ENCODE measurements around the gene TBC1D24.
"Not testable (repeated sequence)": the region's sequence is repeated elsewhere in the genome, so short reads cannot be mapped to it uniquely, and the experiment has no call there.

TBC1D24 gene

DNA sequence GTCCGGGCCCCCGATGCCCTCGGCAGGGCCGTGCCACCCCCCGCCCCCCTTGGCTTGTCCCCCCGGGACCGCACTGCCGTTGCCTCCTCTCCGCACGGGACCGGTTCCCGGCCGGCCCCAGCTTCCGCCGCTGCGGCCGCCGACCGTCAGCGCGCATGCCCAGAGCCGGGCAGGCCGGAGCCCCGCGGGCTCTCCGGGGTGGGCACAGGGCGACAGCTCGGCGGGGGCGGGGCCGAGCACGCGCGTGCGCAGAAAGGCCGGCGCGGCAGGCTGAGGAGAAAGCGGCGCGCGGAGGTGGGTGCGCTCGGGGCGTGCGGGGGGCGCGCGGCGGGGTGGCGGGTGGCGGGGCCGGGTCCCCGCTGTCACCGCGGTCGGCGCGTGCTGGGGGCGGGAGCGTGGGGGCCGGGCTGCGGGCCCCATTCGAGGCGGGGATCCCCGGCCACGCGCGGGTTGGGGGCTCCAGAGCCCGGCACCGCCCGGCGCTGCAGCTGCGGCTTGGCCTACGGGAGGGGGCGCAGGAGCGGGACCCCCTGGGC lies at the start of gene TBC1D24:
Gene TBC1D24, plus strand, starts transcription at position 251 of the 536 bp plus-strand sequence. CDS start 21,022 bp downstream, outside the sequence.
- no peak for DNase-seq

- DNase-seq, result no peak
These were observed 49.0 kb upstream of the TBC1D24 start for GRCh38 chr16:2425825-2426430.

DNA sequence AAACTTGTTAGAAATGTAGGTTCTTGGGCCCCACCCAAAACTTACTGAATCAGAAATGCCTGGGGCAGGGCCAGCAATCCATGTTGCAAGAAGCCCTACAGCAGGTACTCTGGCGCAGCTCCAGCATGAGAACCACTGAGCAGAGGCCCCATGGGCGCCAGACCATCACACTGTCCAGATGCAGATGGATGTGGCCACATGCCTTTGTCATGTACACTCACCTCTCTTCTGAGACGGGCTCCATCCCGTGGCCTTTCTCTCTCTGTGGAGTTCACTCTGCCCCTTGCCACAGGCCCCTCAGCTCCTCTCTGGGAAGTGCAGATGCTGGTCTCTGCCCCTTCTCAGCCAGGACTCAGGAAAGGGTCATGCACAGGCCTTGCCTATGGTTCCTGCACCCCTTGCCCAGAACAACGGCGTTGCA lies 48.0 kb upstream of the TBC1D24 start:
- DNase-seq, result no peak

GRCh38 chr16:2427526-2427925 lies 47.4 kb upstream of the TBC1D24 start:
- no peak for DNase-seq

DNA sequence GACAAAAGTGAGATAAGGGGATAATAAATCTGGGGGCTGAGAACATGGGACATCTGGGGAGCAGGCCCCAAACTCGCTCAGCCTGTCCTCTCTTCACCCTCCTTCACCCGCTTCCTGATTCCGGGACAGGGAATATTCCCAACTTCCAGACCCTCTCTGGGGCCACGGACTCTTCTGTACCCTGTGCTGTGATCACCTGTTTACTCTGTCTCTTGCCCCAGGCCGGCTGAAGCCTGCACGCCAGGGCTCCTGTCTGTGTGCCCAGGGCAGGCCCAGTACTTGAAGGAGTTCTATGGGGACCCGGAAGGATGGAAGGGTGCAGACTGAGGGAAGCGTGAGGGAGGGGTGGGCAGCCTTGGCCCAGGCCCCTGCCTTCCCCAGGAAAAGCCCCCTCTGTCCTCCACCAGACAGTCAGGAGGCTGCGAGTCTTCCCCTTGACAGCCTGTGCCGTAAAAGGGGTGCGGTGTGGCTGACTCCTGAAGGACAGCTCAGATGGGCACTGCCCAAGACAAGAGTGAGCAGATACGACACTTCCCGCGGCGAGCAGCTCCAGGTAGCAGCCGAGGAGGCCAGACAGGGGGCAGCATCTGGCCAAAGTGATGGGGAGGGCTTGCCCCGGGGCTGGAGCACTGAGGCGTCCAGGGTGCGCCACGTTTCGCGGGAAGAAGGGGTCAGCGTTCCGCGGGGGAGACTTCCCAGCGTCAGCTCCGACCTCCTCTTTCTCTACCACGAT lies 46.7 kb upstream of the TBC1D24 start:
- DNase-seq, result no peak

- no peak for DNase-seq
These were observed 46.2 kb upstream of the TBC1D24 start for GRCh38 chr16:2428784-2429033.

DNA sequence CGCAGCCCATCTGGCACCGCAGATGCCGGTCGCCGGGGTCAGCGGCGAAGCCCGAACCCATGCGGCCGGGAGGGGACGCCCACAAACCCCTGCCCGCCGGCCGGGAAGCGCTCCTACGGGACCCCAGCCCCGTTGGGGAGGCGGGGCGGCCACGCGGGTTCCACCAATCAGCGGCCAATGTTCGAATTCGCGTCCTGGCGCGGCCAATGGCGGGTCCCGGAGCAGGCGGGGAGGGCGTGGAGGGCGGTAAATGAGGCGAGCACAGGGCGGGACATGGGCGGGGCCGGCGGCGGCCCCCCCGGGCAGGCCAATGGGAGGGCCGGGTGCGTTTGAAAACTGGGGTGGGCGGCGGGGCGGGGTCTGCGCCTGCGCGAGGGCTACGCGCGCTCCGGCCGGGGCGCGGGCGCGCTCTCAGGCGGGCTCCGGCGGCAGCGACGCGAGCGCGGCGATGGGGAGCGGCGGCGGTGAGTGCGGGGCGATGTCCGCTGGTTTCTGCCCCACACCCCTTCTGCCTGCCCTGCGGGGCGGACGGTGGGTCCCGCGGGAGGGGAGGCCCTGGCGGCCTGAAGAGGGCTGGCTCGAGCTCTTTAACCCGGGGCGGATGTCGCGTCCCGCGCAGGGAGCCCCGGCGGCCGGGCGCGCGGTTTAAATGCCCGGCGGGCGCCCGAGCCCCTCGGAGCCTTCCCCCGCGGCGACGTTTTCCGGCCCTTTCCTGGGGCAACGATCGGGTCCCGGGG lies 45.7 kb upstream of the TBC1D24 start, which contains the start of gene CCNF:
Gene CCNF, plus strand, starts transcription at position 414 of the 737 bp plus-strand sequence. Its CDS starts 35 bp downstream, at position 449.
- peak; percentile 84 for DNase-seq

DNA sequence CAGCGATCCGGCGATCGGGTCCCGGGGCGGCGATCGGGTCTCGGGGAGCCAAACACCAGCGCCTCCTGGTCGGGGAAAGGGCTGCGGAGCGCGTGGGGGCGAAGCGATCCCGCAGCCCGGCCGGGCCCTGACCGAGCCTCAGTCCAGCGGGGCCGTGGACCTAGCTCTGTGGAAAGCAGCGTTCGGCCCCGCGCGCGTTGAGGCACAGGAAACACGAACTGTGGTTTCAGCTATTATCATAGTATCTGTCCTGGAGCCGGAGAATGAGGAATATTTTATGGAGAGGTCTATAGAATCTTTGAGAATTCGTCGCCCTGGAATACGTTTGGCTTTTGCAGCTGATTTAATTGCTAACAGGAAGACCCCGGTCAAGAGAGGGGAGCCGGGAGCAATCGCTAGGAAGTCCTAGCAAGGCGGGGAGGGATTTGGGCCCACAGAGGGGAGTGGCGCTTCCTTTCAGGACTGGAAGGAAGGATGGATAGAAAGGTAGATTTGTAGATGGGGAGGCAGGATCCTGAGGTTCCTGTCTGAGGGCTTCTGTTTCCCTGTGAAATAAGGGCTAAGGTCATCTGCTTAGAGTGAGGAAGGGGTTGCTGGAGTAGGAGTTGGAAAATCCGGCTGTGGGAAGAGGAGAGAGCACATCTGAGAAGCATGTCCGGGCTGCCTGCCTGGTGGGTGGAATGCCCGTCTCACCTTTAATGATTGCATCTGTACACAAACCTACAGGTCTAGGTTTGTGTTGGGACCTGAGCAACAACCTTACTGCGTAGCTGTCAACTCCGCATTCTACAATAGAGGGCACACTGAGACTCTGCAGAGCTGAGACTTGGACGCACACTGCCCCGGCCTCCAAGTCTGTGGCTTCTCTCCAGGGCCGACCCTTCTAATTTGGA lies 44.9 kb upstream of the TBC1D24 start:
- DNase-seq, result no peak

DNA sequence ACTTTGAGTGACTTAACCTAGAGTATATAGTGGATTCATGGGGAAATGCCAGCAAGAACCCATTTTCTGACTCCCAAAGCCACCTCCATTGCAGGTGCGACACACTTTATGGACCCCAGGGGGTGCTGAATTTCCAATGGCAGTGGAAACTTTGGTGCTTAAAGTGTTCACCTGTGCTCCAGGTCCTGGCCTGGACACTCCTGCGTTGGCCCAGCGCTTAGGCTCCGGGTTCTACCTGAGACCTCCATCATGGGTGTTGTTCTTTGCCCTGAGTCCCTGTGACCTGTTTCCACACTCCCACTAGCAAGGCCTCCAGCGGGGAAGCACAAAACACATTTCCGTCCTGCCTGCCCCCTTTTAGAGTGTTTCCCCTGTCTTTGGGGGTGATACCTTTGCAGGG lies 42.6 kb upstream of the TBC1D24 start:
- no peak for DNase-seq

GRCh38 chr16:2432801-2433505 lies 42.0 kb upstream of the TBC1D24 start:
- no peak for DNase-seq

- DNase-seq, result not testable (repeated sequence)
These were observed 39.7 kb upstream of the TBC1D24 start for GRCh38 chr16:2435236-2435635.

DNA sequence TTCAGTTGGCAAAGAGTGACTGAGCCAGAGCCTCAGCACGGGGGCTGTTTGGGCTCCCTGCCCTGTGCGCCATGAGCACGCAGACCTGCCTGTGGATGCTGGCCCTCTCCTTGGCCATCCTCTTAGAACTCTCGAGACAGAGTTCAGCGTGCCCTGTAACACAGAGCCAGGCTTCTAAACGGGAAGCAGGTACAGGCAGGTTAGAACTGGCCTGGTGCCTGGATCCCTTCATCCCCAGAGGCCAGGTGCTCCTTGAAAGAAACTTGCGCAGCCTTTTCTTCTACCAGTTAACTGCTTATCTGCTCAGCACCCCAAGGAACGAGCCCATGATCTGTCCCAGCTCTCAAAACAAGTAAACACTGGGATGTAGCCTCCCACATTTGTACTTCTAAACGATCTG lies 38.8 kb upstream of the TBC1D24 start:
- no peak for DNase-seq

GRCh38 chr16:2437032-2437790 lies 37.7 kb upstream of the TBC1D24 start:
- DNase-seq, result no peak

DNA sequence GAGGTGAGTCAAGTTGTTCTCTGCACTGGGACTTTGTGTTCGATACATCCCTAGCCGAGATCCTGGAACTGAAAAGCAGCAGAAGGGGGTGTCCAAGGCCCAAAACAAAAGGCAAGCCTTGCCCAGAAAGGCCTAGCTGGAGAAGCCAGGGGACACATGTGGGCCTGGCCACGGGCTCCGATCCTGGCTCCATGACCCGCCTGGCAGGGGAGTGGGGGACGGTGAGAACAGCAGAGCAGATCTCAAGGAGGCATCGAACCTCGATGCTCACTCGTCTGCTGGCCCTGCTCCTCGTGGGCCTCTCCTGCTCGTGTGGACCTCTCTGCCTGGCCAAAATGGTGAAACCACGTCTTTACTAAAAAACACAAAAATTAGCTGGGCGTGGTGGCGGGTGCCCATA lies 36.8 kb upstream of the TBC1D24 start:
- DNase-seq, result no peak

DNA sequence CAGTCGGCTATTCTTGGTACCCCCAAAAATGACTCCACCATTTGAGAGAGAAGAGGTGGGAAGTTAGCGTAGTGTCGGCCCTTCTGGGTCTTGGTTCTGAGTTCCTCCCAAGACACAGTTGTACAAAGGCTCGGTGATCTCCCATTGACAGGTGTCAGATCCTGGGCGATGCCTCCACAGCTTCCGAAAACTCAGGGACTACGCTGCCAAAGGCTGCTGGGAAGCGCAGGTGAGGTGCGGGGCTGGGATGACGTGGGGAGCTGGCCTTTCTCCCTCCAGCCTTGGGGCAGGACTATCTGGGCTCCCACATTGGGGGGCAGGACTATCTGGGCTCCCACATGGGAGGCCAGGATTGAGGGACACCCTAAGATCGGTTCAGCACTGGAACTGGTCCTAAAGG lies 35.3 kb upstream of the TBC1D24 start:
- no peak for DNase-seq

- DNase-seq, result not testable (repeated sequence)
These were observed 33.7 kb upstream of the TBC1D24 start for GRCh38 chr16:2441143-2441804.

- no peak for DNase-seq
These were observed 31.4 kb upstream of the TBC1D24 start for GRCh38 chr16:2443555-2443954.

DNA sequence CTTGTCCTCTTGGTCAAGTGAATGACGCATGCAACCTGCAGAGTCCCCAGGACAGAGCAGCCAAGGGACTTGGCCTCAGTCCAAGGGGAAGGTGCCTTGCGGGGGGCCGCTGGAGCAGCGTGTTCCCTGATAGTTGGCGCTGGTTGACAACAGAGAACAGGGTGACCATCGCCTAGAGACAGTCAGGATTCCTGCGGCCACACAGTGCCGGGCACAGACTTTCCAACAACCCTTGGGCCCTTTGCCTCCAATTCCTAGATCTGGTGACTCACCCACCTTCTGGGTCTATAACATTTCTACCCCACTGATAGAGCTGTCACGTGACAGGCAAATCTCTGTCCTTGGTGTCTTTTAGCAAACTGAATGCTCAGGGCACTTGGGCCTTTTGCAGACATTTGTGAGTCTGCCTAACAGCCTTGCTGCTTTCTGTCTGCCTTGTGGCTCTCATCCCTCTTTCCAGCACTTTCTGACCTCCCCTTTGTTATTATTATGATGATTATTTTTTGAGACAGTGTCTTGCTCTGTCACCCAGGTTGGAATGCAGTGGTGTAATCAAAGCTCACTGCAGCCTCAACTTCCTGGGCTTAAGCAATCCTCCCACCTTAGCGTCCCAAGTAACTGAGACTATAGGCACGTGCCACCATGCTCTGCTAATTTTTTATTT lies 26.9 kb upstream of the TBC1D24 start:
- DNase-seq, result no peak

DNA sequence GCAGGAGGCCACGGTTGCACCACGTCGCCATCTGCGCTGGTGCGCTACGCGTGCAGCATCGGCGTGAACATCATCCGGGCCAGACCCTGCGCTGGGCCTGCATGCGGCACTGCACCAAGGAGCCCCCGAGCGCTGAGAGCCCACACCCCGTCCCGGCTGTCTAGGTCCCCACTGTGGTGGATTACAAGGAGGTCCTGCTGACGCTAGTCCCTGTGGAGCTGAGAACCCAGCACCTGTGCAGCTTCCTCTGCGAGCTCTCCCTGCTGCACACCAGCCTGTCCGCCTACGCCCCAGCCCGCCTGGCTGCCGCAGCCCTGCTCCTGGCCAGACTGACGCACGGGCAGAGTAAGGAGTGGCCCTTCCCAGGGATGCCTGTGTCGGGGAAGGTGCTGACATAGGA lies 25.8 kb upstream of the TBC1D24 start:
- no peak for DNase-seq

GRCh38 chr16:2450535-2450934 lies 24.4 kb upstream of the TBC1D24 start:
- DNase-seq, result no peak
